Measurements from ENCODE around the gene EHMT1.

GRCh38 chr9:137674307-137674975 lies 55.6 kb downstream of the EHMT1 start:
- TF ChIP-seq POLR2AphosphoS5 (IDR thresholded peaks at IDR 0.05; ENCODE audit: borderline replicate concordance, low read depth, low read length) (no peak), EZH2 (IDR thresholded peaks at IDR 0.05) (no peak), FOXP2 (optimal IDR thresholded peaks at IDR 0.05; ENCODE audit: control extremely low read depth, extremely low read length, insufficient read depth) (no peak)
